ENCODE measurements around the gene RGMB. TPM values are rescaled to one million over a fixed set of nuclear protein-coding genes. Genes with fewer than 3 reads are reported as not detected.
A peak's percentile ranks its signal among the peaks of the same experiment; 100 is the strongest.

RGMB gene
- total and polyA plus RNA-seq, 2 donors (not counting 1 experiment from before 2014, with no cell fraction given) = 81.6 to 185 TPM

- Histone ChIP-seq H4K20me1 (ENCODE audit: control insufficient read depth, extremely low read depth, insufficient read depth, low read length) (no peaks in the 10 kb centered on the region), H3K9me3 (ENCODE audit: control insufficient read depth, insufficient read depth, low read depth, low read length) (no peaks in the 10 kb centered on the region), H3K27ac (ENCODE audit: insufficient read depth, low read length) (peak overlapping the region; percentile 95), H3K79me2 (ENCODE audit: control insufficient read depth, insufficient read depth, low read length) (peaks cover 44% of the 10 kb centered on the region), H3K4me3 (replicated peaks in 1 of 4; ENCODE audit: control extremely low read depth in 1 of 4, insufficient read depth in 1 of 4, low read depth in 3 of 4, low read length in 4 of 4) (peak overlapping the region; percentile 54 to 91 (median 66)), H3K36me3 (ENCODE audit: control insufficient read depth, insufficient read depth, low read length) (peaks cover 2% of the 10 kb centered on the region), H2AFZ (ENCODE audit: low read length) (peak overlapping the region; percentile 56), H3K4me2 (ENCODE audit: extremely low read depth, insufficient read depth, low read length) (peak overlapping the region; percentile 80), H3K4me1 (ENCODE audit: control insufficient read depth, extremely low read depth, insufficient read depth, low read length) (peaks cover 7% of the 10 kb centered on the region), H3K27me3 (ENCODE audit: control insufficient read depth, insufficient read depth, low read length) (no peaks in the 10 kb centered on the region), H3K9ac (ENCODE audit: insufficient read depth, low read length) (peak overlapping the region; percentile 96)
- DNase-seq (ENCODE audit: low read depth in 2 of 2) = peak; percentile 62 to 76
- TF ChIP-seq EZH2 (IDR thresholded peaks at IDR 0.05; ENCODE audit: low read length, missing control alignments) (no peak), CTCF (conservative IDR thresholded peaks at IDR 0.05 in 1 of 2, IDR thresholded peaks at IDR 0.05 in 1 of 2; ENCODE audit: low read depth in 1 of 2, low read length in 2 of 2) (peak; percentile 99 to 100)
Measured at GRCh38 chr5:98768160-98768959, 5.1 kb upstream of the RGMB start.

GRCh38 chr5:98768960-98769209 lies 4.6 kb upstream of the RGMB start:
- Histone ChIP-seq H3K79me2 (ENCODE audit: control insufficient read depth, insufficient read depth, low read length) (peaks cover 48% of the 10 kb centered on the region), H2AFZ (ENCODE audit: low read length) (peak overlapping the region; percentile 21)
- no peak for DNase-seq (ENCODE audit: low read depth in 2 of 2)

More at GRCh38 chr5:98768960-98769209, 4.6 kb upstream of the RGMB start:
- H3K27ac ChIP-seq (ENCODE audit: insufficient read depth, low read length) = peak overlapping the region; percentile 95
- H3K9ac ChIP-seq (ENCODE audit: insufficient read depth, low read length) = peak overlapping the region; percentile 96
- H3K9me3 ChIP-seq (ENCODE audit: control insufficient read depth, insufficient read depth, low read depth, low read length) = no peaks in the 10 kb centered on the region
- H4K20me1 ChIP-seq (ENCODE audit: control insufficient read depth, extremely low read depth, insufficient read depth, low read length) = no peaks in the 10 kb centered on the region
- H3K4me1 ChIP-seq (ENCODE audit: control insufficient read depth, extremely low read depth, insufficient read depth, low read length) = peaks cover 7% of the 10 kb centered on the region
- H3K4me2 ChIP-seq (ENCODE audit: extremely low read depth, insufficient read depth, low read length) = peak overlapping the region; percentile 80
- H3K36me3 ChIP-seq (ENCODE audit: control insufficient read depth, insufficient read depth, low read length) = peaks cover 2% of the 10 kb centered on the region
- TF ChIP-seq CTCF (conservative IDR thresholded peaks at IDR 0.05 in 1 of 2, IDR thresholded peaks at IDR 0.05 in 1 of 2; ENCODE audit: low read depth in 1 of 2, low read length in 2 of 2) (no peak), EZH2 (IDR thresholded peaks at IDR 0.05; ENCODE audit: low read length, missing control alignments) (no peak)
- peak overlapping the region; percentile 54 to 91 (median 66) for H3K4me3 ChIP-seq (replicated peaks in 1 of 4; ENCODE audit: control extremely low read depth in 1 of 4, insufficient read depth in 1 of 4, low read depth in 3 of 4, low read length in 4 of 4)
- no peaks in the 10 kb centered on the region for H3K27me3 ChIP-seq (ENCODE audit: control insufficient read depth, insufficient read depth, low read length)

Data from fibroblast of lung (primary cell).